Tibial nerve (tissue), 4 donors: Measurements from ENCODE around the gene ZBTB32. TPM values are rescaled to one million over a fixed set of nuclear protein-coding genes. Genes with fewer than 3 reads are reported as not detected.

ENCODE experiments used
- DNase-seq, 2 donors: peaks; one replicate each; pipeline ENCODE4 v3.0.0-alpha.2; 2019; ENCODE audit warnings: low spot score in 2 of 2
- H3K27ac ChIP-seq, 4 donors: fragments of 200-600 bp; sonication (generic) in 3 of 4; one replicate each; pipeline ENCODE4 v1.5.1; 2017 to 2019; ENCODE audit warnings: mild to moderate bottlenecking in 1 of 4
- H3K27me3 ChIP-seq, 2 donors: fragments of 200-600 bp; sonication (generic) in 1 of 2; one replicate each; pipeline versions ENCODE4 v1.5.1 to v1.6.0; 2017 to 2019
- H3K36me3 ChIP-seq, 3 donors: fragments of 200-600 bp; sonication (generic); one replicate each; pipeline ENCODE4 v1.5.1; 2018 to 2019
- H3K4me1 ChIP-seq, 4 donors: fragments of 200-600 bp; sonication (generic) in 3 of 4; one replicate each; pipeline ENCODE4 v1.5.1; 2017 to 2019
- H3K4me3 ChIP-seq, 4 donors: fragments of 200-600 bp; sonication (generic) in 3 of 4; one replicate each; pipeline ENCODE4 v1.5.1; 2017 to 2019; ENCODE audit warnings: mild to moderate bottlenecking in 1 of 4, moderate library complexity in 1 of 4
- H3K9me3 ChIP-seq, 4 donors: fragments of 200-600 bp; sonication (generic) in 3 of 4; one replicate each; pipeline ENCODE4 v1.5.1; 2017 to 2019
- EP300 ChIP-seq, 2 donors: sonication (generic); formaldehyde crosslinking; IDR thresholded peaks; one replicate each; pipeline ENCODE4 v1.6.1; 2017; ENCODE audit warnings: antibody characterized with exemption in 2 of 2, mild to moderate bottlenecking in 1 of 2
- POLR2A ChIP-seq, 2 donors: fragments of 450-650 bp; IDR thresholded peaks; one replicate each; pipeline ENCODE4 v1.6.1; 2017; ENCODE audit warnings: antibody characterized with exemption in 2 of 2, mild to moderate bottlenecking in 2 of 2, moderate library complexity in 2 of 2
- WGBS, 2 donors: methylation state at CpG; one replicate each; pipeline ENCODE4 v1.1.5; 2018; 5-methylcytosine and 5-hydroxymethylcytosine counted together
- total RNA-seq, 4 donors: library from RNA; depleted of rRNA; stranded (reverse); fragments of >200 nt; gene quantifications; one replicate each; pipeline ENCODE4 v1.1.0, GENCODE V29; 2016
- TF ChIP-seq, protein P1 (sequence below), 5 experiments: fragments of 200-600 bp in 3 of 5; fragments of 450-650 bp in 2 of 5; sonication (generic) in 3 of 5; IDR thresholded peaks; one replicate each; pipeline ENCODE4 v1.5.1; 2016 to 2019; ENCODE audit warnings: antibody characterized with exemption in 5 of 5, mild to moderate bottlenecking in 3 of 5, moderate library complexity in 2 of 5

ZBTB32 gene
- total RNA-seq, 4 donors from 2014 or later, result not detected

DNA sequence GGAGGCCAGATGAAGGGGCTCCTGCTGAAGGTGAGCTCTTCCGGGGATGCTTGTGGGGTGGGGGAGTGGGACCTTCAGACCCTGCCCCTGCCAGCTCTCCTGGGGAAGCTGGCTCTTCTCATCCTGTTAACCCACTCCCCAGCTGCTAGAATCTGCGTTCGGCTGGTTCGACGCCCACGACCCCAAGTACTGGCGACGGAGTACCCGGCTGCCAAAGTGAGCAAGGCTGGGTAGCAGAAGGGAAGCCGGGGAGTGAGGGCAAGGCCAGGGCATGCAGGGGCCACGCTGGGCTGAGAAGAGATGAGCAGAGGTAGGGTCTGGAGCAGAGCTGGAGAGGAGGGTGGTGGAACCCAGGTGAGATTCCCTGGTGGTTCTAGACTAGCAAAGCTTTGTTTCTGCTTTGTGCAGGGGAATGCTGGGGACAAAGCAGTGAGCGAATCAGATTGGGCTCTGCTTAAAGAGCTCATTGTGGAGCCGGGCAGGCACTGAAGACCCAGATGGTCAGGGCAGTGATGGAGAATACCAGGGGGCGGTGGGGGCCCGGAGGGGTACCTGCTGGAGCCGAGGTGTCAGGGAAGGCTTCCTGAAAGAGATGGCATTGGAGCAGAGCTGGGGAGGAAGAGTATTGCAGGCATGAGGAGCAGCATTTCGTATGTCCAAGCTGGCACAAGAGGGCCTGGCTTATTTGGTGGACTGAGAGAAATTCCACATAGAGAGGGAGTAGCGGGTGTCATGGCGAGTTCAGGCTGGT, 23.8 kb downstream of the ZBTB32 start:
- H3K4me1 ChIP-seq, result no peaks in the 10 kb centered on the region
- TF ChIP-seq EP300 (IDR thresholded peaks at IDR 0.05) (no peak), POLR2A (IDR thresholded peaks at IDR 0.05) (no peak)
- TF ChIP-seq, protein P1, sequence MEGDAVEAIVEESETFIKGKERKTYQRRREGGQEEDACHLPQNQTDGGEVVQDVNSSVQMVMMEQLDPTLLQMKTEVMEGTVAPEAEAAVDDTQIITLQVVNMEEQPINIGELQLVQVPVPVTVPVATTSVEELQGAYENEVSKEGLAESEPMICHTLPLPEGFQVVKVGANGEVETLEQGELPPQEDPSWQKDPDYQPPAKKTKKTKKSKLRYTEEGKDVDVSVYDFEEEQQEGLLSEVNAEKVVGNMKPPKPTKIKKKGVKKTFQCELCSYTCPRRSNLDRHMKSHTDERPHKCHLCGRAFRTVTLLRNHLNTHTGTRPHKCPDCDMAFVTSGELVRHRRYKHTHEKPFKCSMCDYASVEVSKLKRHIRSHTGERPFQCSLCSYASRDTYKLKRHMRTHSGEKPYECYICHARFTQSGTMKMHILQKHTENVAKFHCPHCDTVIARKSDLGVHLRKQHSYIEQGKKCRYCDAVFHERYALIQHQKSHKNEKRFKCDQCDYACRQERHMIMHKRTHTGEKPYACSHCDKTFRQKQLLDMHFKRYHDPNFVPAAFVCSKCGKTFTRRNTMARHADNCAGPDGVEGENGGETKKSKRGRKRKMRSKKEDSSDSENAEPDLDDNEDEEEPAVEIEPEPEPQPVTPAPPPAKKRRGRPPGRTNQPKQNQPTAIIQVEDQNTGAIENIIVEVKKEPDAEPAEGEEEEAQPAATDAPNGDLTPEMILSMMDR (IDR thresholded peaks at IDR 0.05), result no peak
- H3K36me3 ChIP-seq, result peaks cover 5 to 100% (median 78%) of the 10 kb centered on the region in 3 donors
- WGBS, 2 donors, result 85 to 87% methylated on average over 19 of the region's 19 CpGs
- H3K27me3 ChIP-seq, result no peaks in the 10 kb centered on the region
- no peak overlapping the region for H3K27ac ChIP-seq
- no peak for DNase-seq
- H3K9me3 ChIP-seq, result no peaks in the 10 kb centered on the region
- no peak overlapping the region for H3K4me3 ChIP-seq

DNA sequence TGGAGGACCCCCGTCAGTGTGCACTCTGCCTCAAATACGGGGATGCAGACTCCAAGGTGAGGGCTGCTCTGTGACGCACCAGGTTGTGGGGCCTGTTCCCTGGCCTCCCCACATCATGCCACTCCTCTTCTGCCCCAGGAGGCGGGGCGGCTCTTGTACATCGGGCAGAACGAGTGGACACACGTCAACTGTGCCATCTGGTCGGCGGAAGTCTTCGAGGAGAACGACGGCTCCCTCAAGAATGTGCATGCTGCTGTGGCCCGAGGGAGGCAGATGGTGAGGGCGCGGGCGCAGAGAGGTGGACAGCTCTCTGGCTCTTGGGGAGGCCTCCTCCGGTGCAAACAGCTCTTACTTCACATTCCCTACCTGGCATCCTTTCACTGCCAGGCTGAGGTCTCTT, 24.7 kb downstream of the ZBTB32 start:
- TF ChIP-seq, protein P1 (IDR thresholded peaks at IDR 0.05), result no peak
- no peak for TF ChIP-seq EP300 (IDR thresholded peaks at IDR 0.05)
- TF ChIP-seq POLR2A (IDR thresholded peaks at IDR 0.05), result no peak
- no peak for DNase-seq
- Histone ChIP-seq H3K27me3 (no peaks in the 10 kb centered on the region), H3K36me3 (peaks cover 5 to 100% (median 69%) of the 10 kb centered on the region in 3 donors), H3K4me3 (no peak overlapping the region), H3K9me3 (no peaks in the 10 kb centered on the region), H3K27ac (no peak overlapping the region), H3K4me1 (no peaks in the 10 kb centered on the region)
- WGBS, 2 donors, result 86 to 90% methylated on average over 9 to 11 of the region's 18 CpGs

DNA sequence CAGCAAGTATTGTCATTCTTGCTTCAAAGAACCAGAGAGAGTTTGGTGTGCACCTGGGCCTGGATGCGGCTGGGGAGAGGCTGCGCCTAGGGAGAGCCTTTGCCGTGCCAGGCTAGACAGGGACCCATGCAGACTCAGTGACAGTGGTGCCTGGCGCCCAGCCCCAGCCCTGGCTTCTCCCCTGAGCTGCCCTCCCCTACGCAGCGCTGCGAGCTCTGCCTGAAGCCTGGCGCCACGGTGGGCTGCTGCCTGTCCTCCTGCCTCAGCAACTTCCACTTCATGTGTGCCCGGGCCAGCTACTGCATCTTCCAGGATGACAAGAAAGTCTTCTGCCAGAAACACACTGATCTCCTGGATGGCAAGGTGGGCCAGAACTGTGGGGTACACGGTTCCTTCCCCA, 25.4 kb downstream of the ZBTB32 start:
- Histone ChIP-seq H3K4me3 (no peak overlapping the region), H3K36me3 (peaks cover 5 to 100% (median 63%) of the 10 kb centered on the region in 3 donors), H3K9me3 (no peaks in the 10 kb centered on the region), H3K27me3 (no peaks in the 10 kb centered on the region), H3K4me1 (no peaks in the 10 kb centered on the region), H3K27ac (no peak overlapping the region)
- DNase-seq, result no peak
- TF ChIP-seq EP300 (IDR thresholded peaks at IDR 0.05) (no peak), POLR2A (IDR thresholded peaks at IDR 0.05) (no peak)
- TF ChIP-seq, protein P1 (IDR thresholded peaks at IDR 0.05), result no peak
- 89 to 90% methylated on average over 11 of the region's 11 CpGs for WGBS, 2 donors

DNA sequence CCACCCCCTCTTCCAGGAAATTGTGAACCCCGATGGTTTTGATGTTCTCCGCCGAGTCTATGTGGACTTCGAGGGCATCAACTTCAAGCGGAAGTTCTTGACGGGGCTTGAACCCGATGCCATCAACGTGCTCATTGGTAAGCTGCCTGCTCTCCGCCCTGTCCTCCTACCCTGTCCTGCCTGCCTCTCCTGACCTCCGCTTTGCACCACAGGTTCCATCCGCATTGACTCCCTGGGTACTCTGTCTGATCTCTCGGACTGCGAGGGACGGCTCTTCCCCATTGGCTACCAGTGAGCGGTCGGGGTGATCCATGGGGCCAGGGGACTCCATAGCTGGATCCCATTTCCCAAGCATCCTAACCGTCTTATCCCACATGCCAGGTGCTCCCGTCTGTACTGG, 26.0 kb downstream of the ZBTB32 start:
- TF ChIP-seq, protein P1 (IDR thresholded peaks at IDR 0.05), result no peak
- TF ChIP-seq EP300 (IDR thresholded peaks at IDR 0.05), result no peak
- no peak for TF ChIP-seq POLR2A (IDR thresholded peaks at IDR 0.05)
- Histone ChIP-seq H3K27ac (no peak overlapping the region), H3K4me3 (no peak overlapping the region), H3K9me3 (no peaks in the 10 kb centered on the region), H3K27me3 (no peaks in the 10 kb centered on the region), H3K4me1 (no peaks in the 10 kb centered on the region), H3K36me3 (peaks cover 5 to 100% (median 57%) of the 10 kb centered on the region in 3 donors)
- WGBS, 2 donors, result 92 to 93% methylated on average over 18 of the region's 18 CpGs
- no peak for DNase-seq

DNA sequence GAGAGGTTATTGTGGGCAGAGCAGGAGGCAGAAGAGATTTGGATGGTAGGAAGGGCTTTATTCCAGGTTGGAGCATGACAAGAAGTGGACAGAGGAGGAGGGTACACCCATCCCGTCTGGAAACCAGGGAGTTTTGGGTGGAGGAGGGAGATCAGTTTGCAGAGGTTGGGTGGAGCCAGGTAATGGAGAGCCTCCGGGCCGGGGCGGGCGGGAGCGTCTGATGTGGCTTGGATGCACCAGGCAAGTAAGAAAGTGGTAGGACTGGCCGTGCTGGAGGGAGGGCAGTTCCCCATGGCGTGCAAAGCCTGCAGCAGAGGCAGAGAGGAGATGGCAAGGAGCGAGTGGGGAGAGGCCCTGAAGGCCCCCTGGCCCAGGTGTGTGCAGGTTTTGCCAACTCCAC, 27.0 kb downstream of the ZBTB32 start:
- H3K9me3 ChIP-seq, result no peaks in the 10 kb centered on the region
- TF ChIP-seq EP300 (IDR thresholded peaks at IDR 0.05) (no peak), POLR2A (IDR thresholded peaks at IDR 0.05) (no peak)
- TF ChIP-seq, protein P1 (IDR thresholded peaks at IDR 0.05), result no peak
- H3K4me1 ChIP-seq, result no peaks in the 10 kb centered on the region
- 82 to 87% methylated on average over 9 of the region's 9 CpGs for WGBS, 2 donors
- no peak for DNase-seq
- H3K36me3 ChIP-seq, result peaks cover 0 to 100% (median 47%) of the 10 kb centered on the region in 3 donors
- no peaks in the 10 kb centered on the region for H3K27me3 ChIP-seq
- H3K27ac ChIP-seq, result no peak overlapping the region
- H3K4me3 ChIP-seq, result no peak overlapping the region
